DND-41 (cell line): Measurements from ENCODE around the gene CMBL.

ENCODE experiments used
- CTCF ChIP-seq: IDR thresholded peaks from 2 replicates; pipeline ENCODE4 v1.5.1; 2012; ENCODE audit warnings: borderline replicate concordance, low read length, moderate library complexity, mild to moderate bottlenecking; ENCODE audit not compliant: poor library complexity, severe bottlenecking; ENCODE audit errors: extremely low read depth
- EZH2 ChIP-seq: IDR thresholded peaks from 3 replicates; pipeline ENCODE4 v1.6.1; 2012; ENCODE audit warnings: borderline replicate concordance, low read depth, mild to moderate bottlenecking, moderate library complexity, low read length, inconsistent platforms; ENCODE audit not compliant: severe bottlenecking

- no peak for TF ChIP-seq CTCF
- TF ChIP-seq EZH2, result no peak
Measured at GRCh38 chr5:10333154-10334006, 25.7 kb upstream of the CMBL start.
